GM12878 (cell line): ENCODE results near the gene SLC5A6.

Experiments
- CHD2 ChIP-seq: IDR thresholded peaks from 2 replicates; pipeline ENCODE4 v1.6.1; 2011; ENCODE audit warnings: low read depth, low read length, improper control_type of control experiment, borderline replicate concordance
- CHD4 ChIP-seq: fragments of 200-600 bp; sonication (generic); IDR thresholded peaks from 2 replicates; pipeline ENCODE4 v1.6.1; 2016; ENCODE audit warnings: mild to moderate bottlenecking
- EP300 ChIP-seq, 2 experiments: fragments of 150-350 bp in 1 of 2; IDR thresholded peaks; 2 replicates each; pipeline ENCODE4 v1.6.1; 2011 to 2012; ENCODE audit warnings: low read depth in 2 of 2, low read length in 2 of 2, borderline replicate concordance in 1 of 2, improper control_type of control experiment in 1 of 2, inconsistent platforms in 1 of 2; ENCODE audit not compliant: control insufficient read depth in 1 of 2
- KDM1A ChIP-seq: fragments of 200-600 bp; sonication (generic); IDR thresholded peaks from 2 replicates; pipeline ENCODE4 v1.6.1; 2016; ENCODE audit warnings: borderline replicate concordance
- NRF1 ChIP-seq: conservative IDR thresholded peaks from 2 replicates; pipeline ENCODE4 v1.6.1; 2011; ENCODE audit warnings: mild to moderate bottlenecking, low read depth, low read length, improper control_type of control experiment
- POLR2AphosphoS5 ChIP-seq: IDR thresholded peaks from 2 replicates; pipeline ENCODE4 v1.6.1; 2011; ENCODE audit warnings: mild to moderate bottlenecking, low read length, inconsistent platforms
- RCOR1 ChIP-seq: conservative IDR thresholded peaks from 2 replicates; pipeline ENCODE4 v1.6.1; 2012; ENCODE audit warnings: low read depth, low read length, improper control_type of control experiment
- ZNF24 ChIP-seq: fragments of 450-650 bp; IDR thresholded peaks from 2 replicates; pipeline ENCODE4 v1.6.1; 2017; ENCODE audit warnings: antibody characterized with exemption, mild to moderate bottlenecking
- TF ChIP-seq, protein P1 (sequence below), 3 experiments: IDR thresholded peaks in 2 of 3; conservative IDR thresholded peaks in 1 of 3; 2 replicates each; pipeline ENCODE4 v1.5.1; 2011; ENCODE audit warnings: low read depth in 3 of 3, low read length in 3 of 3, mild to moderate bottlenecking in 3 of 3, control low read depth in 2 of 3, moderate library complexity in 2 of 3, inconsistent platforms in 1 of 3, mixed read lengths in 1 of 3; ENCODE audit not compliant: control insufficient read depth in 2 of 3, insufficient read depth in 1 of 3; ENCODE audit errors: extremely low read depth in 1 of 3
- TF ChIP-seq, protein P2 (sequence below): fragments of 450-650 bp; IDR thresholded peaks from 2 replicates; pipeline ENCODE4 v1.6.1; 2014; ENCODE audit warnings: mild to moderate bottlenecking
- TF ChIP-seq, protein P3 (sequence below): IDR thresholded peaks from 2 replicates; pipeline ENCODE4 v1.6.1; 2011; ENCODE audit warnings: mild to moderate bottlenecking, low read depth, low read length, moderate library complexity; ENCODE audit not compliant: insufficient replicate concordance
- TF ChIP-seq, protein P4 (sequence below): IDR thresholded peaks from 2 replicates; pipeline ENCODE4 v1.6.1; 2011; ENCODE audit warnings: low read depth, mild to moderate bottlenecking, low read length, moderate library complexity, borderline replicate concordance; ENCODE audit errors: extremely low read depth

DNA sequence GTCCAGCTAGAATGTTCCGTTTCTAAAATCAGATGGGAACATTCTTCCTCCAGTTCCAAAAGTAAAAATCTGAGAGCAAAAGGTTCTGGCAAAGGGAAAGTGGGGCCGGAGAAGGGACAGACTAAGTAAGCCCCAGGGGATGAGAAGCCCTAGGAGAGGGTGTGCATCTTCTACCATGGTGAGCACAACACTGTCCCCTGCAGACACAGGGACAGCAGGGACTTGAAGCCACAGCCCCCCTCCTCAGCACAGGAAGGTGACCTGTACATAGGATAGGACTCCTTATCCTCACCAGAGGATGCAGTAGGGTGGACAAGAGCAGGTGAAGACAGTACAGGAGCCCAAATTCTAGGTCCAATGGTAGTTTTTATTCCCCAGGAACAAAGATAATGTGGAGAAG is 12.8 kb downstream of the SLC5A6 start:
- TF ChIP-seq RCOR1 (no peak), CHD4 (no peak), KDM1A (no peak), CHD2 (no peak), ZNF24 (no peak), POLR2AphosphoS5 (no peak), EP300 (IDR thresholded peaks at IDR 0.05; ENCODE audit: borderline replicate concordance in 1 of 2, control insufficient read depth in 1 of 2, low read depth in 2 of 2, low read length in 2 of 2) (no peak), NRF1 (no peak)
- TF ChIP-seq, protein P1, sequence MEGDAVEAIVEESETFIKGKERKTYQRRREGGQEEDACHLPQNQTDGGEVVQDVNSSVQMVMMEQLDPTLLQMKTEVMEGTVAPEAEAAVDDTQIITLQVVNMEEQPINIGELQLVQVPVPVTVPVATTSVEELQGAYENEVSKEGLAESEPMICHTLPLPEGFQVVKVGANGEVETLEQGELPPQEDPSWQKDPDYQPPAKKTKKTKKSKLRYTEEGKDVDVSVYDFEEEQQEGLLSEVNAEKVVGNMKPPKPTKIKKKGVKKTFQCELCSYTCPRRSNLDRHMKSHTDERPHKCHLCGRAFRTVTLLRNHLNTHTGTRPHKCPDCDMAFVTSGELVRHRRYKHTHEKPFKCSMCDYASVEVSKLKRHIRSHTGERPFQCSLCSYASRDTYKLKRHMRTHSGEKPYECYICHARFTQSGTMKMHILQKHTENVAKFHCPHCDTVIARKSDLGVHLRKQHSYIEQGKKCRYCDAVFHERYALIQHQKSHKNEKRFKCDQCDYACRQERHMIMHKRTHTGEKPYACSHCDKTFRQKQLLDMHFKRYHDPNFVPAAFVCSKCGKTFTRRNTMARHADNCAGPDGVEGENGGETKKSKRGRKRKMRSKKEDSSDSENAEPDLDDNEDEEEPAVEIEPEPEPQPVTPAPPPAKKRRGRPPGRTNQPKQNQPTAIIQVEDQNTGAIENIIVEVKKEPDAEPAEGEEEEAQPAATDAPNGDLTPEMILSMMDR (IDR thresholded peaks at IDR 0.05 in 2 of 3, conservative IDR thresholded peaks at IDR 0.05 in 1 of 3; ENCODE audit: control insufficient read depth in 2 of 3, extremely low read depth in 1 of 3, insufficient read depth in 1 of 3, low read depth in 3 of 3, low read length in 3 of 3): no peak
- TF ChIP-seq, protein P2, sequence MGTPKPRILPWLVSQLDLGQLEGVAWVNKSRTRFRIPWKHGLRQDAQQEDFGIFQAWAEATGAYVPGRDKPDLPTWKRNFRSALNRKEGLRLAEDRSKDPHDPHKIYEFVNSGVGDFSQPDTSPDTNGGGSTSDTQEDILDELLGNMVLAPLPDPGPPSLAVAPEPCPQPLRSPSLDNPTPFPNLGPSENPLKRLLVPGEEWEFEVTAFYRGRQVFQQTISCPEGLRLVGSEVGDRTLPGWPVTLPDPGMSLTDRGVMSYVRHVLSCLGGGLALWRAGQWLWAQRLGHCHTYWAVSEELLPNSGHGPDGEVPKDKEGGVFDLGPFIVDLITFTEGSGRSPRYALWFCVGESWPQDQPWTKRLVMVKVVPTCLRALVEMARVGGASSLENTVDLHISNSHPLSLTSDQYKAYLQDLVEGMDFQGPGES: no peak
- TF ChIP-seq, protein P3, sequence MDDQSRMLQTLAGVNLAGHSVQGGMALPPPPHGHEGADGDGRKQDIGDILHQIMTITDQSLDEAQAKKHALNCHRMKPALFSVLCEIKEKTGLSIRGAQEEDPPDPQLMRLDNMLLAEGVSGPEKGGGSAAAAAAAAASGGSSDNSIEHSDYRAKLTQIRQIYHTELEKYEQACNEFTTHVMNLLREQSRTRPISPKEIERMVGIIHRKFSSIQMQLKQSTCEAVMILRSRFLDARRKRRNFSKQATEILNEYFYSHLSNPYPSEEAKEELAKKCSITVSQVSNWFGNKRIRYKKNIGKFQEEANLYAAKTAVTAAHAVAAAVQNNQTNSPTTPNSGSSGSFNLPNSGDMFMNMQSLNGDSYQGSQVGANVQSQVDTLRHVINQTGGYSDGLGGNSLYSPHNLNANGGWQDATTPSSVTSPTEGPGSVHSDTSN: no peak
- TF ChIP-seq, protein P4, sequence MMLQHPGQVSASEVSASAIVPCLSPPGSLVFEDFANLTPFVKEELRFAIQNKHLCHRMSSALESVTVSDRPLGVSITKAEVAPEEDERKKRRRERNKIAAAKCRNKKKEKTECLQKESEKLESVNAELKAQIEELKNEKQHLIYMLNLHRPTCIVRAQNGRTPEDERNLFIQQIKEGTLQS: no peak
